Left ventricle myocardium superior (tissue), 1 donor: ENCODE measurements around the gene SUDS3. TPM values are rescaled to one million over a fixed set of nuclear protein-coding genes. Genes with fewer than 3 reads are reported as not detected.

ENCODE experiments used
- ATAC-seq: fragments of 200-7000 bp; cut with Tn5 transposase; one replicate; pipeline ENCODE4 v1.9.1; 2020; ENCODE audit warnings: mild to moderate bottlenecking, moderate library complexity
- DNase-seq: peaks from one replicate; pipeline ENCODE4 v3.0.0-alpha.2; 2020
- intact Hi-C: fragments of 100-400 bp; cut with micrococcal nuclease; formaldehyde crosslinking; loops from one replicate; pipeline ENCODE4 v1.11.0; 2022
- total RNA-seq: library from RNA; stranded (reverse); fragmentation: NEBNext Ultra II Directional; extraction: Animal tissue kit (Norgen Biotek cat#: 25700); gene quantifications from one replicate; pipeline ENCODE4 v1.2.1, GENCODE V29; 2021
- donor health status: DM: no; HTN: yes; CAD: no; lungs with severe emphysema.

Gene SUDS3
- total RNA-seq, 1 donor from 2014 or later: 21.2 TPM

- intact Hi-C loops: no loop called here
- no peak for DNase-seq
- ATAC-seq: no peak
Observed at GRCh38 chr12:118429688-118430383, 53.5 kb downstream of the SUDS3 start.

- DNase-seq (no peak), ATAC-seq (no peak)
- intact Hi-C loops: no loop called here
Observed at GRCh38 chr12:118430516-118430915, 54.2 kb downstream of the SUDS3 start.

GRCh38 chr12:118432812-118433545 lies 56.6 kb downstream of the SUDS3 start:
- ATAC-seq (no peak), DNase-seq (no peak)
- intact Hi-C loops: no loop called here

GRCh38 chr12:118436002-118436730 lies 59.8 kb downstream of the SUDS3 start:
- intact Hi-C loops: no loop called here
- ATAC-seq: peak; percentile 72

GRCh38 chr12:118436986-118437385 lies 60.6 kb downstream of the SUDS3 start:
- ATAC-seq: no peak
- intact Hi-C loops: no loop called here
- DNase-seq: no peak

More at GRCh38 chr12:118436002-118436730, 59.8 kb downstream of the SUDS3 start:
- DNase-seq: no peak

- intact Hi-C loops: no loop called here
- no peak for DNase-seq
- no peak for ATAC-seq
Observed at GRCh38 chr12:118439068-118439467, 62.7 kb downstream of the SUDS3 start.

- DNase-seq (no peak), ATAC-seq (no peak)
- intact Hi-C loops: no loop called here
Observed at GRCh38 chr12:118446247-118446646, 69.9 kb downstream of the SUDS3 start.

- intact Hi-C loops: no loop called here
- no peak for DNase-seq
- no peak for ATAC-seq
Observed at GRCh38 chr12:118447181-118447580, 70.8 kb downstream of the SUDS3 start.

- DNase-seq (peak; percentile 54), ATAC-seq (no peak)
- intact Hi-C loops: no loop called here
Observed at GRCh38 chr12:118448341-118448740, 72.0 kb downstream of the SUDS3 start.

- DNase-seq: no peak
- no peak for ATAC-seq
- intact Hi-C loops: no loop called here
Observed at GRCh38 chr12:118455327-118455726, 79.0 kb downstream of the SUDS3 start.

GRCh38 chr12:118456741-118457140 lies 80.4 kb downstream of the SUDS3 start:
- intact Hi-C loops: no loop called here
- no peak for DNase-seq
- no peak for ATAC-seq

GRCh38 chr12:118459110-118459509 lies 82.8 kb downstream of the SUDS3 start:
- ATAC-seq (no peak), DNase-seq (no peak)
- intact Hi-C loops: no loop called here

- ATAC-seq: no peak
- intact Hi-C loops: no loop called here
- DNase-seq: no peak
Observed at GRCh38 chr12:118463677-118464076, 87.3 kb downstream of the SUDS3 start.

- no peak for DNase-seq
- no peak for ATAC-seq
- intact Hi-C loops: no loop called here
Observed at GRCh38 chr12:118465706-118466105, 89.4 kb downstream of the SUDS3 start.

Other genes starting within 250 kb of the SUDS3 start
- 500 TPM for gene PEBP1, start 240.4 kb upstream of the SUDS3 start, total RNA-seq
- 20.2 TPM for gene TAOK3, start 3.6 kb upstream of the SUDS3 start, total RNA-seq